Stimulated activated CD8-positive, alpha-beta memory T cell treated with anti-CD3 and anti-CD28 coated beads, Interleukin-7, amount 100 ng/mL, for 1 hour (primary cell): ENCODE data around the gene ENO3.
A peak's percentile ranks its signal among the peaks of the same experiment; 100 is the strongest.

Source experiments
- DNase-seq, 2 donors: peaks; one replicate each; pipeline ENCODE4 v3.0.0-alpha.2; 2020; ENCODE audit warnings: low read depth in 2 of 2

The ENO3 gene

DNA sequence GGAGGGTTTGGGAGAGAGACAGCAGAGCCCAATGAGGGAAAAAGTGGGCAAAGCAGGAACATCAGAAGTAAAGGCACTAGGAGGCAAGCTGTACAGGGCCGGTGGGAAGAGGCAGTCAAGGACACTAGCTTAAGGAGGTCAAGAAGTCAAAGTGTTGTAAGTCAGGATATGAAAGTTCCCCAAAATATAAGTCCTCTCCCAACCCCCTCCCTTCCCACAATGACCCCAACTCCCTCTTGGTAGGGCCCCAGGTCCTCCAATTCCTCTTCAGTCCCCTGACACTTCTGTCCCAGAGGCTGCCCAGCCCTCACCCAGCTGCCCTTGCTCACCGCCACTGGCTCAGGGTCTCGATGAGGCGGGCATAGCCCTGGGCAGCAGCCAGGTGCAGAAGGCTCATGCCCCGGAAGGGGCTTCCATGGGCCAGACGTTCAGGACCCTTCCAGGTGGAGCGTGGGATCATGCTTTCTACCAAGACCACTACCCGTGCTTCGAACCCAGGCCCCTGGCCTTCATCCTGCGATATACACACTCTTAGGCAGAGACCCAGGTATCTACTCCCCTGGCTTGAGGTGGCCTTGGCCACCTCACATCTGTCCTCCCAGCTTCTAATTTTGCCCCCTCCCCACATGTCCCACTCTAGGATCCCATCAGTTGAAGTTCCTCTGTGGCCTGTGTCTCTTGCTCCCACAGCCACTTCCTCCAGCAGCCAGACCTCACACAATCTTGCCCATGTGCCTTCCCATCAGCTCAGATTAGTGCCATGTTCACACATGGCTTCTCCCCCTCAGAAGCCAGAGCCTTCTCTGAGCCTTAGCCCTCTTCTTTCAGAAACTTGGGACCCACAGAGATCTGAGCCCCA is 22.6 kb downstream of the ENO3 start:
- no peak for DNase-seq

- DNase-seq, result no peak
Observed at GRCh38 chr17:4974115-4974670, 23.3 kb downstream of the ENO3 start.

DNA sequence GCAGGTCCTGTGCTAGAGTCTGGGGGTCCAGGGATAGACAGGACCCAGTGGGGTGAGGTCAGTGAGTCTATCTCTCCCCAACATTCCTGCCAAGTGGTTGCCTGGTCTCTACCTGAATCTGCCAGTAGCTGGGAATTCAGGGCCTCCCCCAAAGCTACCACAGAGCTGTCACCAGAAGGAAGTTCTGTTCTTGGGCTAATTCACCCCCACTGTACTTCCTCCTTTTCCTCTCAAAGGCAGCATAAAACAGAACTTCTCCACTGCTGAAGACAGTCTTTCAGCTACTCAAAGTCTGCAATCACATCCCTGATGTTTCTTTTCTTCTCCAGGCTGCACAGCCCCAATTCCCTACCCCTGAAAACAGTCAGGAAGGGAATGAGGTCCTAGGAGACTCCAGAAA is 27.8 kb downstream of the ENO3 start:
- no peak for DNase-seq

DNA sequence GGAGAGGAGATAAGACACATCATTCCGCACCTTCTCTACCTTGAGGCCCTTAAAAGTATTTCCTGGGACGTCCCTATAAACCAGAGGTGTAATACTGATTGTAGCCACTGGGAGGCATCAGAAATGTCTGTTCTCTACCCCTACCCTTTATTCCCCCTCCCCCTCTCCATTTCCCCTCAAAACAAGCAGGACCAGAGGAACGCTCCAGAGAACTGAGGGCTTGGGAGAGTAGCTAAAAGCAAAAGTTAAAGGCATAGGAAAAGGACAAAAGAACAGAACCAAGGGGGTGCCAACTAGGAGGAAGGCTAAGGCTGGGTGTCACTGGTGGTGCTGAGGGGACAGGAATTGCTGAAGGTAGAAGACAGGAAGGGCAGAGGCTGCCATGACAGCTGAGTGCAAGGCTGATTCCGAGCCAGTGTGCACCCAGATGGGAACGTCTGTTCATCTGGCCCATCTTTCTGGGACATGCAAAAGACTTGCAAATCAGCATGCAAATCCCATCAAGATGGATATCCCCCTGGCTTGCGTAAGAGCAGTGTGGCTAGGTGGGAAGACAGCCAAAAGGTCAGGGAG is 29.8 kb downstream of the ENO3 start:
- no peak for DNase-seq

DNA sequence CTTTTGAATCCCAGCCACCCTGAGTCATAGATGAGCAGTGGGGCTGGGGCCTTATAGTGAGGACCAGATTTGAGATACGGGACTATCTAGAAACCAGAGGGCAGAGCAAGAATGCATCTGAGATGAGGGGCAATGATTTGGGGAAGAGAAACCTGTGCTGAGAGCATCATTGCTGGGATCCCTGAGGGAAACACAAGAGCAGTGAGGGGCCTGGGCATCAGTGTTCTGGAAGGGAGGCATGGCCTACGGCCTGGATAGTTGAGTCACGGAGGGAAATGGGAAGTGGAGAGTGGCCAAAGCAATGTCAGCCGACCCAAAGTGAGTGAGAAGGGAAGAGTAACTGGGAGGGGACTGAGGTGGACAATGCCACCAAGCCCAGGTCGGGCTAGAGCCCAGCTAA is 31.4 kb downstream of the ENO3 start:
- DNase-seq, result no peak

GRCh38 chr17:4986403-4986802 is 35.5 kb downstream of the ENO3 start:
- no peak for DNase-seq

DNA sequence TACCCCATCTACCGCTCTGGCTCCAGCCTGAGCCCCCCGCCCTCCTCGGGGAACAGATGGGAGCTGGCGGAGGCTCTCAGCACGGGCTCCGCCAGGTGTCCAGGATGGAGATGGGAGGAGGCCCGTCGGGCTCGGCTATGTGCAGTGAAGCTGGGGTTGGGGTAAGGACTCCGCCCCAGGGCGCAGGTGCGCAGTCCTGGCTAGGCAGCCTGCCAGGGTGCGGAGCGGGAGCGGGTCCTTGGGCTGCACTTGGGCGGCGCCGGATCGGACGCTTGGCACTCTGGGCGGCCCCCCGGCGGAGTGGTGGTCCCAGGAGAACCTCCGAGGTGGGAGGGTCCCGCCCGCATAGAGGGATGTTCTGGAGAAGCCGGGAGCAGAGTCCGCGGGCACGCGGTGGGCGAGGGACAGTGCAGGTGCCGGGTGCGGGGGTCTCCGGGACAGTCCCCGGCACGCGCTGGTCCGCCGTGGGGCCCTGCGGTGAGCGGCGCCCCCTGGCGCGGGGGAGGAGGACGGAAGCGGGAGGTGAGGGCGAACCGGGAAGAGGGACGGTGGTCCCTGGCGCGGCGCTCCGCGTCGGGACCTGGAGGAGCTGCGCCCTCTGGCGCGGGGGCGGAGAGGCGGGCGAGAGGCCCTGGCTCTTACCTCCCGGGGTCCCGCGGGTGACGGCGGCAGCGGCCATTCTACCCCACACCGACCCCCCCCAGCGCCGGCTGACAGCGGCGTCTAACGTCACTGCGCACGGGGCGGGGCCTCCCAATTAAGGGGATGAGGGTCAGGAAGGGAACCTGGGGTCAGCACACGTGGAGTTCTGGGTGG is 36.2 kb downstream of the ENO3 start, which contains the start of gene CAMTA2:
Gene CAMTA2 (minus strand): TSS at position 725 of the 816 bp plus-strand sequence. CDS start 1,453 bp downstream, outside the sequence.
- DNase-seq, result peak; percentile 75 to 77

- DNase-seq, result no peak
Observed at GRCh38 chr17:4987767-4988567, 37.0 kb downstream of the ENO3 start.

DNA sequence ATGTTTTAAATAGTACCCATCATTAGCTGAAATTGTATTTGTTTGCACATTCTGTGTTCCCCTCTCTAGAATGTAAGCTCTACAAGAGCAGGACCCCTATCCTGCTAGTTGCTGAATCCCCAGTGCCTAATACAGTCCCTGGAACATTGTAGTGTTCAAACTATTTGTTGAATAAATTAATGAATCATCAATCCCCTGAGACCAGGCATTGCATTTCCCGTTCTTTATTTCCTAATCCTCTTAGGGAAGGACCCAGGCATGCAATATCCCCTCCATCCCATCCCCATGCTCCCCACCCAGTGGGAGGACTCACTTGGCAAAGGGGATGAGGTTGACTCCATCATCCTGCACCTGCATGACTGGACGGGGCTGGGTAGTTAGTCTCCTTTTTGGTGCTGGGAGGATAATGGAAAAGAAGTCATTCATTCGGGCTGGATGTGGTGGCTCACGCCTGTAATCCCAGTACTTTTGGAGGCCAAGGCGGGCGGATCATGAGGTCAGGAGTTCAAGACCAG is 43.2 kb downstream of the ENO3 start:
- no peak for DNase-seq

GRCh38 chr17:4997302-4998026 is 46.5 kb downstream of the ENO3 start, which contains the start of the genes INCA1 and KIF1C:
Gene INCA1, minus strand, starts transcription at chr17:4997522. Its CDS starts 3,085 bp downstream, at chr17:4994437.
Gene KIF1C, plus strand, starts transcription at chr17:4997950. Its CDS starts 2,297 bp downstream, at chr17:5000247.
- DNase-seq, result peak; percentile 78 to 81

DNA sequence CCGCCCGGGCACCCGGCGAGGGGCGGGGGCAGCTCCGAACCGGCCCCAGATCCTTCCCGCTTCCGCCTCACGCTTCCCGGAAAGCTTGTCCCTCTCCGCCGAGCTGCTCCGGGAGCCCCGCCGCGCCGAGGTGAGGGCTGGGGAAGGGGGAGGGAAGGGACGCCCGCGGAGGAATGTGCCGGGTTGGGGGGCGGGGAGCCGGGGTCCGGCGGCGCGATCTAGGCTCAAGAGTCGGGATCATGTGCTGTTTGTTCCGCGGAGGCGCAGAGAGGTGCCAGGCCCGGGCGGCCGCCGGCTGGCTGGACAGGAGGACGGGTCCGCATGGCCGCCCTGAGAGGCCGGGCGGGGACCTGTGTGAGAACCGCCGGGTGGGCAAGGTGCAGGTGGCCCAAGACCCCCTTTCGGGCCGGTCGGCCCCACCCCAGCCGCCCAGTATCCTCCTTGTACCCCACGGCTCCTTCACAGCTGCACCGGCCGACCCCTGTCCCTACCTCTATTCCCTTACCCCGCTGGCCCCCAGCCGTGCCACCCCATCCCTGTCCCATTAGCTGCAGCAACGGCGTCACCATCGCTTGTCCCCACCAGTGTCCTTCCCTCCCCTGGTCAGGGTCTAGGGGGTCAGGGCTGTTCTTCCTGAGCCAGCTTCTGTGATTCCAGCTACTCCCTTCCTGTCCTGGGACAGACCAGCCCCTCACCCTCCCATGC is 47.3 kb downstream of the ENO3 start:
- no peak for DNase-seq

GRCh38 chr17:4998732-4999429 is 48.0 kb downstream of the ENO3 start:
- no peak for DNase-seq

DNA sequence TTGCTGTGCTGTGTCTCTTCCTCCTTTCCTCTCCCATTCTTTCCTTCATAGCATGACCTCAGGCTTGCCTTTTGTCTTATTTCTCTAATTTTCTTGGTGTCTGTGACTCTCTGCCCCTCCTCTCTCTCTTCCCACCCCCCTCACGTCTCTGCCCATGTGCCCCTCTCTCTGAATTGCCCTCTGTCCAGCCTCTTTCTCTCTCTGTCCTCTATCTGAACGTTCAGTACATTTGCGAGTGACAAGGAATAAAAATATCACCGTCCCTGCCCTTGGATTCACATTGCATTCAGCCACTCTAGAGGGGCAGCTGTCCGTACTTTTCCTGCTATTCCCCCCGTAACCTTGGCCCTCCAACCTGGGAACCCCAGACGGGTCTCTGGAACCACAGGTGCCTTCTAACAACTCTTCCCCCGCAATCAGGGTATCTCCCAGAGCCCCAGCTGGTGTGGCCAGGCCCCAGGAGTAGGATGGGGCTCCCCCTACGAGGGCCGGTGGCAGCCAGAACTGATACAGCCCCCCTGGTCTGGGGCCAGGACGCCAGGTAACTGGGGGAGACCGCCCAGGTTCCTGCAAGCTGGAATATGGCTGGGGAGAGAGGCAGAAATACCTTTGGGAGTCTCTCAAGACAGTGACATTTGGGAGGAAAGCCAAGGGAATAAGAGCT is 48.6 kb downstream of the ENO3 start:
- DNase-seq, result no peak

GRCh38 chr17:5000237-5000639 is 49.3 kb downstream of the ENO3 start:
- DNase-seq, result no peak

- no peak for DNase-seq
Observed at GRCh38 chr17:5002121-5002788, 51.3 kb downstream of the ENO3 start.

- DNase-seq, result no peak
Observed at GRCh38 chr17:5003214-5003867, 52.4 kb downstream of the ENO3 start.
